Fibroblast of lung (primary cell): ENCODE measurements around the gene NEK7. TPM values are rescaled to one million over a fixed set of nuclear protein-coding genes. Genes with fewer than 3 reads are reported as not detected.

Experiments
- DNase-seq, 2 donors: peaks; one replicate each; pipeline versions ENCODE4 v3.0.0 to v3.0.0-alpha.2; 2010; ENCODE audit warnings: low read depth in 2 of 2
- H2AFZ ChIP-seq: 2 replicates; pipeline ENCODE4 v1.5.1; 2012; ENCODE audit warnings: low read length, control low read depth, inconsistent platforms
- H3K27ac ChIP-seq: 2 replicates; pipeline ENCODE4 v1.5.1; 2011; ENCODE audit warnings: low read length, control low read depth; ENCODE audit not compliant: insufficient read depth
- H3K27me3 ChIP-seq: 2 replicates; pipeline ENCODE4 v1.5.1; 2011; ENCODE audit warnings: mild to moderate bottlenecking, low read length; ENCODE audit not compliant: control insufficient read depth, insufficient read depth
- H3K36me3 ChIP-seq: 2 replicates; pipeline ENCODE4 v1.5.1; 2011; ENCODE audit warnings: low read length; ENCODE audit not compliant: control insufficient read depth, insufficient read depth
- H3K4me1 ChIP-seq: 2 replicates; pipeline ENCODE4 v1.5.1; 2011; ENCODE audit warnings: low read length; ENCODE audit not compliant: control insufficient read depth, insufficient read depth; ENCODE audit errors: extremely low read depth
- H3K4me2 ChIP-seq: 2 replicates; pipeline ENCODE4 v1.5.1; 2011; ENCODE audit warnings: low read length, control low read depth; ENCODE audit not compliant: insufficient read depth; ENCODE audit errors: extremely low read depth
- H3K4me3 ChIP-seq, 4 experiments: fragments of 200-600 bp in 1 of 4; sonication (generic) in 1 of 4; replicated peaks in 1 of 4; 2 replicates each; pipeline ENCODE4 v1.5.1; 2011 to 2016; ENCODE audit warnings: low read length in 4 of 4, low read depth in 3 of 4, mild to moderate bottlenecking in 3 of 4, control low read depth in 2 of 4, inconsistent platforms in 1 of 4, mixed read lengths in 1 of 4; ENCODE audit not compliant: insufficient read depth in 1 of 4; ENCODE audit errors: control extremely low read depth in 1 of 4
- H3K79me2 ChIP-seq: 2 replicates; pipeline ENCODE4 v1.5.1; 2012; ENCODE audit warnings: mild to moderate bottlenecking, low read length, inconsistent platforms; ENCODE audit not compliant: control insufficient read depth, insufficient read depth
- H3K9ac ChIP-seq: 2 replicates; pipeline ENCODE4 v1.5.1; 2011; ENCODE audit warnings: mild to moderate bottlenecking, low read length, control low read depth; ENCODE audit not compliant: insufficient read depth
- H3K9me3 ChIP-seq: 2 replicates; pipeline ENCODE4 v1.5.1; 2012; ENCODE audit warnings: low read depth, low read length; ENCODE audit not compliant: control insufficient read depth, insufficient read depth
- H4K20me1 ChIP-seq: 2 replicates; pipeline ENCODE4 v1.5.1; 2011; ENCODE audit warnings: low read length; ENCODE audit not compliant: control insufficient read depth, insufficient read depth; ENCODE audit errors: extremely low read depth
- EZH2 ChIP-seq: IDR thresholded peaks from 2 replicates; pipeline ENCODE4 v1.5.1; 2012; ENCODE audit warnings: low read length, control low read depth, mild to moderate bottlenecking; ENCODE audit errors: missing control alignments
- polyA plus RNA-seq, 2 donors: library from polyadenylated mRNA; depleted of rRNA in 1 of 2; stranded (reverse) in 1 of 2; unstranded in 1 of 2; fragments of >200 nt; gene quantifications; 2 replicates each; pipeline ENCODE4 v1.2.1, GENCODE V29; 2011 to 2012; ENCODE audit warnings: missing spikeins in 1 of 2
- total RNA-seq: library from RNA; depleted of rRNA; stranded (reverse); fragments of >200 nt; gene quantifications from 2 replicates; pipeline ENCODE4 v1.2.1, GENCODE V29; 2014
- TF ChIP-seq, protein P1 (sequence below), 2 donors: IDR thresholded peaks in 1 of 2; conservative IDR thresholded peaks in 1 of 2; 1 replicate in 1 of 2; 2 replicates in 1 of 2; pipeline ENCODE4 v1.5.1; 2011 to 2012; ENCODE audit warnings: low read length in 2 of 2, control low read depth in 1 of 2, inconsistent platforms in 1 of 2, low read depth in 1 of 2, mild to moderate bottlenecking in 1 of 2

NEK7 gene
- total and polyA plus RNA-seq, 2 donors (not counting 1 experiment from before 2014, with no cell fraction given) = 90.5 to 207 TPM

DNA sequence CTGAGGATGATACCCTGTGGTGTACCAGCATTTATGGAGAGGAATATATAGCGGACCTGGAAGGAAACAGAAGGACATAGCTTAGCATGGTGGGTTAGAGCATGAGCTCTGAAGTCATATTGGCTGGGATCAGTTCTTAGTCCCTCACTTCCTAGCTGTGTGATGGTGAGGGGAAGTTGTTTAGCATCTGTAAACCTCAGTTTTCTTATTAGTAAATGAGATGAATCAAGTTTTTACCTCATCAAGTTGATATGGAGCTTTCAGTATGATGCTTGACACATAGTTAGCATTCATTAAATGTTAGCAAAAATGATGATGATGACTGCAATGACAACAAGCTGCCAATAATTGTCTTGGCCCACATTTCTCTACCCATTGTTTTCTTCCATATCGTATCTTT, 84.8 kb downstream of the NEK7 start:
- TF ChIP-seq, protein P1, sequence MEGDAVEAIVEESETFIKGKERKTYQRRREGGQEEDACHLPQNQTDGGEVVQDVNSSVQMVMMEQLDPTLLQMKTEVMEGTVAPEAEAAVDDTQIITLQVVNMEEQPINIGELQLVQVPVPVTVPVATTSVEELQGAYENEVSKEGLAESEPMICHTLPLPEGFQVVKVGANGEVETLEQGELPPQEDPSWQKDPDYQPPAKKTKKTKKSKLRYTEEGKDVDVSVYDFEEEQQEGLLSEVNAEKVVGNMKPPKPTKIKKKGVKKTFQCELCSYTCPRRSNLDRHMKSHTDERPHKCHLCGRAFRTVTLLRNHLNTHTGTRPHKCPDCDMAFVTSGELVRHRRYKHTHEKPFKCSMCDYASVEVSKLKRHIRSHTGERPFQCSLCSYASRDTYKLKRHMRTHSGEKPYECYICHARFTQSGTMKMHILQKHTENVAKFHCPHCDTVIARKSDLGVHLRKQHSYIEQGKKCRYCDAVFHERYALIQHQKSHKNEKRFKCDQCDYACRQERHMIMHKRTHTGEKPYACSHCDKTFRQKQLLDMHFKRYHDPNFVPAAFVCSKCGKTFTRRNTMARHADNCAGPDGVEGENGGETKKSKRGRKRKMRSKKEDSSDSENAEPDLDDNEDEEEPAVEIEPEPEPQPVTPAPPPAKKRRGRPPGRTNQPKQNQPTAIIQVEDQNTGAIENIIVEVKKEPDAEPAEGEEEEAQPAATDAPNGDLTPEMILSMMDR (conservative IDR thresholded peaks at IDR 0.05 in 1 of 2, IDR thresholded peaks at IDR 0.05 in 1 of 2; ENCODE audit: low read depth in 1 of 2, low read length in 2 of 2) = no peak
- TF ChIP-seq EZH2 = no peak
- H2AFZ ChIP-seq = no peak overlapping the region
- no peak overlapping the region for H3K27ac ChIP-seq
- H3K27me3 ChIP-seq = no peaks in the 10 kb centered on the region
- H3K79me2 ChIP-seq = peaks cover 16% of the 10 kb centered on the region
- H3K9ac ChIP-seq = no peak overlapping the region
- no peaks in the 10 kb centered on the region for H3K36me3 ChIP-seq
- no peaks in the 10 kb centered on the region for H3K9me3 ChIP-seq
- no peak overlapping the region for H3K4me3 ChIP-seq
- no peaks in the 10 kb centered on the region for H4K20me1 ChIP-seq
- no peak for DNase-seq
- H3K4me1 ChIP-seq = no peaks in the 10 kb centered on the region
- H3K4me2 ChIP-seq = no peak overlapping the region

DNA sequence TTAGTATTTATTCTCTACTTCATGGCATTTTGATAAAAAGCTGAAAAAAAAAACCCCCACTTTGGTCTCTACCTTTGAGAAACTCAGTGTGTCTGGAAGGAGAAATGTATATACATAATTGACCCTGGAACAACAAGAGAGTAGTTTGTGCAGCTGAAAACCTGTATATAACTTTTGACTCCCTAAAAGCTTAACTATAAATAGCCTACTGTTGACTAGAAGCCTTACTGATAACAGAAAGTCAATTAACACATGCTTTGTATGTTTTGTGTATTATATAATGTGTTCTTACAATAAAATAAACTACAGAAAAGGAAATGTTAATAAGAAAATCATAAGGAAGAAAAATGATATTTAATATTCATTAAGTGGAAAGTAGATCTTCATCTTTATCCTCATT, 88.0 kb downstream of the NEK7 start:
- no peak overlapping the region for H2AFZ ChIP-seq
- no peak overlapping the region for H3K4me3 ChIP-seq
- no peak overlapping the region for H3K27ac ChIP-seq
- DNase-seq = no peak
- H3K9me3 ChIP-seq = no peaks in the 10 kb centered on the region
- peaks cover 19% of the 10 kb centered on the region for H3K79me2 ChIP-seq
- H4K20me1 ChIP-seq = no peaks in the 10 kb centered on the region
- H3K4me1 ChIP-seq = no peaks in the 10 kb centered on the region
- H3K27me3 ChIP-seq = no peaks in the 10 kb centered on the region
- no peak overlapping the region for H3K9ac ChIP-seq
- TF ChIP-seq EZH2 = no peak
- TF ChIP-seq, protein P1 (conservative IDR thresholded peaks at IDR 0.05 in 1 of 2, IDR thresholded peaks at IDR 0.05 in 1 of 2; ENCODE audit: low read depth in 1 of 2, low read length in 2 of 2) = no peak
- H3K36me3 ChIP-seq = no peaks in the 10 kb centered on the region
- H3K4me2 ChIP-seq = no peak overlapping the region

DNA sequence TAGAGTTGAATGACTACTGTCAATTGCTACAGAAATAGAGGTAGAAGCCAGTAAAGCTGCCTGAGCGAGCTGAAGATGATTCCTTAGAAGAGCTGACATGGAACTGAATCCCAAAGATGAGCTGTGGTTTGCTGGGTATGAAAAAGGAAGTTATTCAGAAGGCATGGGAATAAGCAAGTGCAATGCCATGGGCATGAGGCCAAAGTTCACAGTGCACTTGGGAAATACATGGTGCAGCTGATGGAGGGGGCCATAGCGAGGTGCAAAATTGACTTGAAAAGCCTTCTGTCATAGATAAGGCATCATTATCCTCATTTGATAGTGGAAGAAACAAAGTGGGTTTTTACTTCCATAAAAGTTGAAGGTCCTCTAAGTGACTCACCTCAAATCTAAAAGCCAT, 88.6 kb downstream of the NEK7 start:
- H3K79me2 ChIP-seq = peaks cover 18% of the 10 kb centered on the region
- no peak overlapping the region for H3K27ac ChIP-seq
- DNase-seq = no peak
- H3K9me3 ChIP-seq = no peaks in the 10 kb centered on the region
- H3K4me2 ChIP-seq = no peak overlapping the region
- H4K20me1 ChIP-seq = no peaks in the 10 kb centered on the region
- no peak overlapping the region for H2AFZ ChIP-seq
- TF ChIP-seq, protein P1 (conservative IDR thresholded peaks at IDR 0.05 in 1 of 2, IDR thresholded peaks at IDR 0.05 in 1 of 2; ENCODE audit: low read depth in 1 of 2, low read length in 2 of 2) = no peak
- no peak for TF ChIP-seq EZH2
- H3K27me3 ChIP-seq = no peaks in the 10 kb centered on the region
- no peaks in the 10 kb centered on the region for H3K4me1 ChIP-seq
- H3K36me3 ChIP-seq = no peaks in the 10 kb centered on the region
- no peak overlapping the region for H3K4me3 ChIP-seq
- H3K9ac ChIP-seq = no peak overlapping the region
